ENCODE measurements around the gene CORO7. TPM values are rescaled to one million over a fixed set of nuclear protein-coding genes. Genes with fewer than 3 reads are reported as not detected.

Gene CORO7
- total and polyA plus RNA-seq, 9 of the 15 experiments (the other 6 are each of a cell fraction or from before 2014, with no cell fraction given), result 0.45 to 77.2 (median 18.7) TPM

DNA sequence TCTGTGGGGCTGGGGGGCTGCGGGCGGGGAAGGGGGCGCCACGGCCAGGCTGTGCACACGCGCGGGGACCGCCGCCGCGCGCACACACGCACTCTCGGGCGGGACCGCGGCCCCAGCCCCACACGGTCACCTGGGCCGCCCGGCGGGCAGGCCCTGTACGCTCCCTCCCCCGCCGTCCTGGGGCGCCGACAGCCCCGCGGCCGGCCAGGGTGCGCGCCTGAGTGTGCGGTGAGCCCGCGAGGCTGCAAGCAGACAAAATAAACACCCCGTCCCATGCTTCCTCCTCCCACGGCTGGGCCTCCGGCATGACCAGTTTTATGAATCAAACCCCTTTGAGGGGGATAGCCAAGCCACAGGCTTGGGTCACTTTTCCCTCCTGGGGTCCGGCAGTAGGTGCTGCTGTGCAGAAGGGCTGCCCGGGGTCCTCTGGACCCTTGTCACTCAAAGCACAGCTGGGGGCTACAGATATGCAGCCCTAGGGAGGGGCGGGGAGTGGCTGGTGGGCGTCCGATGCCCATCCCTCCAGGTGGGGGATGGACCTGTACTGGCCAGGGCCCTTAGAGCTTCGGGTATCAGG is 44.3 kb downstream of the CORO7 start (continued):
- TF ChIP-seq PURB (CRISPR knock-in tag; IDR thresholded peaks at IDR 0.05; ENCODE audit: low read depth) (no peak), MCM3 (IDR thresholded peaks at IDR 0.05) (no peak), CBX5 (IDR thresholded peaks at IDR 0.05; ENCODE audit: borderline replicate concordance, low read depth) (no peak), ETS2 (tag; IDR thresholded peaks at IDR 0.05; ENCODE audit: borderline replicate concordance, poor library complexity, severe bottlenecking) (no peak), PHB2 (IDR thresholded peaks at IDR 0.05; ENCODE audit: low read depth) (no peak), TCF7L2 (IDR thresholded peaks at IDR 0.05; ENCODE audit: low read depth, low read length) (no peak), ZFPM2 (CRISPR knock-in tag; IDR thresholded peaks at IDR 0.05) (no peak), NR3C1 (CRISPR knock-in tag; IDR thresholded peaks at IDR 0.05) (no peak), BRF1 (IDR thresholded peaks at IDR 0.05; ENCODE audit: borderline replicate concordance, extremely low read depth, insufficient read length) (no peak), PTTG1 (tag; IDR thresholded peaks at IDR 0.05; ENCODE audit: low read depth) (no peak), PCBP2 (IDR thresholded peaks at IDR 0.05; ENCODE audit: low read depth, low read length, poor library complexity, severe bottlenecking) (no peak), CCNT2 (IDR thresholded peaks at IDR 0.05; ENCODE audit: borderline replicate concordance, extremely low read depth, insufficient read length, low read depth, low read length) (no peak), ZSCAN32 (CRISPR knock-in tag; IDR thresholded peaks at IDR 0.05) (no peak), ZBTB1 (CRISPR knock-in tag; IDR thresholded peaks at IDR 0.05; ENCODE audit: borderline replicate concordance, low read depth) (0 out of 2 replicates have a peak, but pooled peaks have one; percentile 22), ZNF695 (CRISPR knock-in tag; IDR thresholded peaks at IDR 0.05) (no peak), ERF (CRISPR knock-in tag; IDR thresholded peaks at IDR 0.05) (no peak), CSDE1 (IDR thresholded peaks at IDR 0.05) (no peak)
- TF ChIP-seq, protein P1, sequence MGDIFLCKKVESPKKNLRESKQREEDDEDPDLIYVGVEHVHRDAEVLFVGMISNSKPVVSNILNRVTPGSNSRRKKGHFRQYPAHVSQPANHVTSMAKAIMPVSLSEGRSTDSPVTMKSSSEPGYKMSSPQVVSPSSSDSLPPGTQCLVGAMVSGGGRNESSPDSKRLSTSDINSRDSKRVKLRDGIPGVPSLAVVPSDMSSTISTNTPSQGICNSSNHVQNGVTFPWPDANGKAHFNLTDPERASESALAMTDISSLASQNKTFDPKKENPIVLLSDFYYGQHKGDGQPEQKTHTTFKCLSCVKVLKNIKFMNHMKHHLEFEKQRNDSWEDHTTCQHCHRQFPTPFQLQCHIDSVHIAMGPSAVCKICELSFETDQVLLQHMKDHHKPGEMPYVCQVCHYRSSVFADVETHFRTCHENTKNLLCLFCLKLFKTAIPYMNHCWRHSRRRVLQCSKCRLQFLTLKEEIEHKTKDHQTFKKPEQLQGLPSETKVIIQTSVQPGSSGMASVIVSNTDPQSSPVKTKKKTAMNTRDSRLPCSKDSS (IDR thresholded peaks at IDR 0.05; ENCODE audit: low read depth, partially characterized antibody), result no peak
- TF ChIP-seq, protein P2, sequence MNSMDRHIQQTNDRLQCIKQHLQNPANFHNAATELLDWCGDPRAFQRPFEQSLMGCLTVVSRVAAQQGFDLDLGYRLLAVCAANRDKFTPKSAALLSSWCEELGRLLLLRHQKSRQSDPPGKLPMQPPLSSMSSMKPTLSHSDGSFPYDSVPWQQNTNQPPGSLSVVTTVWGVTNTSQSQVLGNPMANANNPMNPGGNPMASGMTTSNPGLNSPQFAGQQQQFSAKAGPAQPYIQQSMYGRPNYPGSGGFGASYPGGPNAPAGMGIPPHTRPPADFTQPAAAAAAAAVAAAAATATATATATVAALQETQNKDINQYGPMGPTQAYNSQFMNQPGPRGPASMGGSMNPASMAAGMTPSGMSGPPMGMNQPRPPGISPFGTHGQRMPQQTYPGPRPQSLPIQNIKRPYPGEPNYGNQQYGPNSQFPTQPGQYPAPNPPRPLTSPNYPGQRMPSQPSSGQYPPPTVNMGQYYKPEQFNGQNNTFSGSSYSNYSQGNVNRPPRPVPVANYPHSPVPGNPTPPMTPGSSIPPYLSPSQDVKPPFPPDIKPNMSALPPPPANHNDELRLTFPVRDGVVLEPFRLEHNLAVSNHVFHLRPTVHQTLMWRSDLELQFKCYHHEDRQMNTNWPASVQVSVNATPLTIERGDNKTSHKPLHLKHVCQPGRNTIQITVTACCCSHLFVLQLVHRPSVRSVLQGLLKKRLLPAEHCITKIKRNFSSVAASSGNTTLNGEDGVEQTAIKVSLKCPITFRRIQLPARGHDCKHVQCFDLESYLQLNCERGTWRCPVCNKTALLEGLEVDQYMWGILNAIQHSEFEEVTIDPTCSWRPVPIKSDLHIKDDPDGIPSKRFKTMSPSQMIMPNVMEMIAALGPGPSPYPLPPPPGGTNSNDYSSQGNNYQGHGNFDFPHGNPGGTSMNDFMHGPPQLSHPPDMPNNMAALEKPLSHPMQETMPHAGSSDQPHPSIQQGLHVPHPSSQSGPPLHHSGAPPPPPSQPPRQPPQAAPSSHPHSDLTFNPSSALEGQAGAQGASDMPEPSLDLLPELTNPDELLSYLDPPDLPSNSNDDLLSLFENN (IDR thresholded peaks at IDR 0.05; ENCODE audit: low read depth in 2 of 2, low read length in 2 of 2), result no peak
- TF ChIP-seq, protein P3, sequence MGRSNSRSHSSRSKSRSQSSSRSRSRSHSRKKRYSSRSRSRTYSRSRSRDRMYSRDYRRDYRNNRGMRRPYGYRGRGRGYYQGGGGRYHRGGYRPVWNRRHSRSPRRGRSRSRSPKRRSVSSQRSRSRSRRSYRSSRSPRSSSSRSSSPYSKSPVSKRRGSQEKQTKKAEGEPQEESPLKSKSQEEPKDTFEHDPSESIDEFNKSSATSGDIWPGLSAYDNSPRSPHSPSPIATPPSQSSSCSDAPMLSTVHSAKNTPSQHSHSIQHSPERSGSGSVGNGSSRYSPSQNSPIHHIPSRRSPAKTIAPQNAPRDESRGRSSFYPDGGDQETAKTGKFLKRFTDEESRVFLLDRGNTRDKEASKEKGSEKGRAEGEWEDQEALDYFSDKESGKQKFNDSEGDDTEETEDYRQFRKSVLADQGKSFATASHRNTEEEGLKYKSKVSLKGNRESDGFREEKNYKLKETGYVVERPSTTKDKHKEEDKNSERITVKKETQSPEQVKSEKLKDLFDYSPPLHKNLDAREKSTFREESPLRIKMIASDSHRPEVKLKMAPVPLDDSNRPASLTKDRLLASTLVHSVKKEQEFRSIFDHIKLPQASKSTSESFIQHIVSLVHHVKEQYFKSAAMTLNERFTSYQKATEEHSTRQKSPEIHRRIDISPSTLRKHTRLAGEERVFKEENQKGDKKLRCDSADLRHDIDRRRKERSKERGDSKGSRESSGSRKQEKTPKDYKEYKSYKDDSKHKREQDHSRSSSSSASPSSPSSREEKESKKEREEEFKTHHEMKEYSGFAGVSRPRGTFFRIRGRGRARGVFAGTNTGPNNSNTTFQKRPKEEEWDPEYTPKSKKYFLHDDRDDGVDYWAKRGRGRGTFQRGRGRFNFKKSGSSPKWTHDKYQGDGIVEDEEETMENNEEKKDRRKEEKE (IDR thresholded peaks at IDR 0.05; ENCODE audit: borderline replicate concordance in 1 of 2, control insufficient read depth in 1 of 2, low read depth in 2 of 2, low read length in 1 of 2), result no peak

All from K562 (cell line).